ENCODE measurements around the gene CDK4. TPM values are rescaled to one million over a fixed set of nuclear protein-coding genes. Genes with fewer than 3 reads are reported as not detected.

The CDK4 gene
- polyA plus RNA-seq, 4 donors, result 218 to 258 (median 236) TPM

DNA sequence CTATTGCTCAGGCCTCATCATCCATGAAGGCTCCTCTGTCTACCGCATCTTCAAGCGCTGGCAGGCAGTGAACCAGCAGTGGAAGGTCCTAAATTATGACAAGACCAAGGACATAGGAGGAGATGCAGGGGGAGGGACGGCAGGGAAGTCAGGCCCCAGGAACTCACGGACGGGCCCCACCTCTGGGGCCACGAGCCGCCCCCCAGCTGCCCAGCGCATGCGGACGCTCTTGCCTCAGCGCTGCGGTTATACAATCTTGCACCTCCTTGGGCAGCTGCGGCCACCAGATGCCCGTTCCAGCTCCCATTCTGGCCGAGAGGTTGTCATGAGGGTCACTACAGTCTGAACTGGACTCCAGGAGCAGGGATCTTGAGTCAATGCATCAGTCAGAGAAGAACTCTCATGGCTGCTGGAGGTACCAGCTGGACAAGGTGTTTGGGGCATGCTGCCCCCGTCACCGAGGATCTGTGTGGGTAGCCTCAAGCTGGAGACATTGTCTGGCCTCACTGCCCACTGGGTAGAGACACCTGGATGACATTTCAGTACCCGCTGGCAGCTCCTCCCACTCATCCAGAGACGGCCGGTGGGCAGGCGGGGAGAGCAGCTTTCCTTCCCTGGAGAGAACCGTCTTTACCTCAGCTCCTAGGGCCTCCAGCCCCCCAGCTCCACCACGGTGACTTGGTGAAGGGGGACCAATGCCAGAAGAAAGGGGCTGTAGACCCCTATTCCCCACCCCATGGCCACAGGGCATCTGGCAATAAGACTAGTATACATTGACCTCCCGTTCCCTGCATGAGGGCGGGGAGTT lies 6.6 kb upstream of the CDK4 start:
- no peak for DNase-seq (ENCODE audit: low read depth in 4 of 4, low spot score in 3 of 4)

DNA sequence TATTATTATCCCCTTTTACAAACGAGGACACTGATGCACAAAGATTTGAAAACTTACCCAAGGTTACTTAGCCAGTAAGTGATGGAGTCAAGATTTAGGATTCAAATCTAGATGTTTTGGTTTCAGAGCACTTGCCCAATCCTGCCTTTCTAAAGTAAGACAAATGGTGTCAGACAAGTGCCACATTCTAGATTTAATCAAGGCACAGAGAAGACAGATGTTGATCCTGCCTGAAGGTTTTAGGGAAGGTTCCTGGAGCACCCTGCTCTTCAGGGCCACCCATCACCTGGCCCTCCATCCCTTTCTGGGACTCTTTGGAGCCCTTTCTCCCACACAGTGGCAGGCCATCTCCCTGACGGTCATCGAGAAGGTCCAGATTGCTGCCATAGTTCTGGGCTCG lies 5.7 kb upstream of the CDK4 start:
- DNase-seq (ENCODE audit: low read depth in 4 of 4, low spot score in 3 of 4), result no peak

DNA sequence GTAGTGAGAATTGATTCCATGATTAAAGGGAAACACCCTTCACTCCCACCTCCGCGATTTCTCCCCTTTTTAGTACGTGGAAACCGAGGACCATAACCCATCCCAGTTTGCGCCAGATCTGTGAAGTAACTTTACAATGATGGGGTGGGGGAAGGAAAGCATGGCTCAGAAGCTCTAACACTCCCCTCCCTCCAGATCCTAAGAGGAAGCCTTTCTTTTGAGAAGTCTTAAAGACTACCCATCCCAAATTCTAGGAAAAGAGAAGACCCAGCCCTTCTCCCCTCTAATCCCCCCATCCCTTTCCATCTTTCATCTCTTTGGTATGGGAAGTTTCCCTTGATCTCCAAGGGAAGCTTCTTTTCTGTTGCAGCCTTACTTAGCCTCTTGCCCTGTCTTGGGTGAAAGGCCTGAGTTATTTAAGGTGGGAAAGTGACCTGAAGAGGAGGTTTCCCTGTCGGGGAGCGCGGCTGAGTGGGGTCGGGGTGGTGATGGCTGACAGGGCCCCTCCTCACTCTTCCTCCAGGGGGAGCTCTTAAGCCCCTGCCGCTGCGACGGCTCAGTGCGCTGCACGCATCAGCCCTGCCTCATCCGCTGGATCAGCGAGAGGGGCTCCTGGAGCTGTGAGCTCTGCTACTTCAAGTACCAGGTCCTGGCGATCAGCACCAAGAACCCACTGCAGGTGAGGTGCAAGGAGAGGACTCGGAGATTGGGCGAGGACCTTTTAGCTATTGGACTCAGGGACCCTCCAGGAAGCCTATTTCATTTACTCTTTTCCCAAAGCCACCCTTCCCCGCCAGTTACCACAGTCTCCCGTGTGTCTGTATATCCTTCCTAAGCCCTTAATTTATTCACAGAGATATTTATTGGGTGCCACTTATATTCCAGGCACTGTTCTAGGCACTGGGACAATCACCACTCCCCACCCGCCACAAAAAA lies 4.6 kb upstream of the CDK4 start:
- no peak for DNase-seq (ENCODE audit: low read depth in 4 of 4, low spot score in 3 of 4)

DNA sequence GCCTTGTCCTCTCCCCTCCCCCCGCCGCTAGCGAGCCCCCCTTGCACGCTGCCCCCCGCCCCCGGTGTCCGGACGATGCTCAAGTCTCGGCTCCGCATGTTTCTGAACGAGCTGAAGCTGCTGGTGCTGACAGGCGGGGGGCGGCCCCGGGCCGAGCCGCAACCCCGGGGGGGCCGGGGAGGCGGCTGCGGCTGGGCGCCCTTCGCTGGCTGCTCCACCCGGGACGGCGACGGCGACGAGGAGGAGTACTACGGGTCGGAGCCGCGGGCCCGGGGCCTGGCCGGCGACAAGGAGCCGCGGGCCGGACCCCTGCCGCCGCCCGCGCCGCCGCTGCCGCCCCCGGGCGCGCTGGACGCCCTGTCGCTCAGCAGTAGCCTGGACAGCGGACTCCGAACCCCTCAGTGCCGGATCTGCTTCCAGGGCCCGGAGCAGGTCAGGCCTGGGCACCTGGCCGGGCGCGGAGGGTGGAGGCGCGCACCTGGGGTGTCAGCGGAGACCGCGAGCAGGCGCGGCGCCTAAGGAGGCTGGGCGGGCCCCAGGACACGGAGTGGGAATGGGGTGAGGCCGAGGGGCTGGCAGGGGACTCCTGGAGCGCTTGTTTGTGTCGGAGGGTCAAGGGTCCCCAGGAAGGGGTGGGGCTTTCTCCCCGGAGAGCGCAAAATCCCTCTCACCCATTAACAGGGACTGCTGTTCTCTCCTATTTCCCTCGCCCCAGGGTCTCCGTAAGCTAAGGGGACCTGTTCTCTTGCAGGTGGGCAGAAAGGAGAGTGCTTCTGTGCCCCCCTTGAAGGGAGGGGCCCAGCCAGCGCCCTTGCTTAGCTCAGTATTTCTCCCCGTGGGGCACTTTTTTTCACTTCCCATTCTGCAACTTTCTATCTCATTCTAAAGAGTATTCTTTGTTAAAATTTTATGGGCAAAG lies 3.6 kb upstream of the CDK4 start:
- DNase-seq (ENCODE audit: low read depth in 4 of 4, low spot score in 3 of 4), result no peak

DNA sequence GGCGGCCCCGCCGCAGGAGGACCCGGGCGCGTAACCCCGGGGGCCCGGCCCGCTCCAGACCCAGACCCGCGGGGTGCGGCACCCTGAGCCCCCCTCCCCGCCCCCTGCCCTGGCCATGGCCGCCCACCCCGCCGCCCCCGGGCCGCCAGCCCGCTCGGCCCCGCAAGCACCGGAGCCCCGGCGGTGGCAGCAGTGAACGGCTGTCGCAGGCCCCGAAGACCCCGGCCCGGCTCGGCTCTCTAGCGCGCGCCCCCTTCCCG lies 3.0 kb upstream of the CDK4 start:
- DNase-seq (ENCODE audit: low read depth in 4 of 4, low spot score in 3 of 4), result no peak

DNA sequence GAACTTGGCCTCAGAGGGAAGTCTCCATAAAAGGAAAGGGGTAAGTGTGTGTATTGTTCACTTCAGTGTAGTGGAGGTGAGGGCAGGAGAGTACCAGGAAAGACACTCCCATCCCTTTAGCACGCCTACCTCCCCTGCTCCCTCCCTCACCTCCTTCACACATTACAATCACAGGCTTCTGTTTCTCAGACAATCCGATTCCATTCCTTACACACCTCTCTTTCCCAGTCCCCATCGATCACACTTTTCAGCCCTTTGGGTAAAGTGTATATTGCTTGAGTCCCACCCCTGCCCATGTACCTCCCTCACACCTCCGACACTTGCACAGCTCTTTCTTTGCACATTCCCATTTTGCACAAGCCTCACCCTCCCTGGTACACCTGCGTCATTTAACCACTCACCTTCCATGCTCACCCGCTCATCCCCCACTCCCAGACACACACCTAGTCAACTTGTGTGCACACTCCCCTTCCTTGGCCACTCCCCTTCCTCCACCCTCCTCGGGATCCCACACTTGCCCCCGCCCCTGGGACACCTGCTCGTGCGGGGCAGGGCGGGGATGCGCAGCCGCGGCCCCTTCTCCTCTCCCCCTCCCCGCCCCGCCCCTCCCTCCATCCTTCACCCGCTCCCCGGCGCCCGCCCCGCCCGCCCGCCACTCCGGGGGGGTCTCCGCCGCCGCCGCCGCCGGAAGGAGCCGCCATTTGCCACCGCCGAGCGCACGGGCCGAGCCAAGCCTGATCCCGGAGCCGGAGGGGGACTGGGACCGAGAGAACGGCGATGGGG lies 2.5 kb upstream of the CDK4 start, which contains the start of gene MARCHF9:
Gene MARCHF9 (plus strand): TSS at position 693 of the 783 bp plus-strand sequence. CDS start 426 bp downstream, outside the sequence.
- DNase-seq (ENCODE audit: low read depth in 4 of 4, low spot score in 3 of 4), result no peak

DNA sequence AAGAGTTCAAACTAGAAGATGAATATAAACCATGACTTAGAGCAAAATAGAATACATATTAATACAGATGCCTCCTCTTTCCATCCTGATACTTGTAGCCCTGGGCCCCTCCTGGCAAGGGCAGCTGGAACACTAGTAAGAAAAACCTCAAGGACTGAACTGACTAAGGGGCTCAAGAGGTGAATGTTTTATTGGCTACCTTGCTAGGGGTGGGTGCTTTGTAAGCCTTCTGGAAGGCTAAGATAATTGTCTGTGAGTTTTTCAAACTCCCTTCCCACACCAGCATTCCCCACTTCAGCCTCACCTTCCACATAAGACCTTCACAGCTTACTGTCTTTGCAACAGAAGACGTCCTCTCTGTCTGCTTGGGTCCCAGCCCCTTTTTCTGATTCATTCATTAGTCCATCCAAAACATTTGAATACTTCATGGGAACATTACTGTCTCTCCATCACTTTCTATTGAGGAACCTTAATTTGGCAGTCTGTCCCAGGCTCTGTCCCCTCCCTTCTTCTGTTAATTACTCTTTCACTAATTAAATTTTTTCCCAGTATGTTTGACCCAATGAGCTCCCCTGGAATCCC lies 1.7 kb upstream of the CDK4 start:
- no peak for DNase-seq (ENCODE audit: low read depth in 4 of 4, low spot score in 3 of 4)

DNA sequence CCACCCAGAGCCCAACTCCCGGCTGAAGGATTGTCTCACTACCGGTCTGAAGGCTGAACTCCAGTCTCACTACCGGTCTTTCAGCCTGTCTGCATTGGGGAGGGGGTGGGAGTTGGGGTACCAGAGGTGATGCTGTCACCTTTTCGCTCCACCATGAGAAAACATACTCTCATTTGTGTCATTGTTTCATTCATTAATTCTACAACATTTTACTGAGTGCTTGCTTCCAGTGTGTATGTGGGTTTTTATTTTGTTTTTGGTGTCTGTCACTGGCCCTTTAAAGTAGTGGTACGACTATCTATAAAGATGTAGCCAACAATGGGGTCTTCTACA lies 524 bp upstream of the CDK4 start:
- no peak for DNase-seq (ENCODE audit: low read depth in 4 of 4, low spot score in 3 of 4)

DNA sequence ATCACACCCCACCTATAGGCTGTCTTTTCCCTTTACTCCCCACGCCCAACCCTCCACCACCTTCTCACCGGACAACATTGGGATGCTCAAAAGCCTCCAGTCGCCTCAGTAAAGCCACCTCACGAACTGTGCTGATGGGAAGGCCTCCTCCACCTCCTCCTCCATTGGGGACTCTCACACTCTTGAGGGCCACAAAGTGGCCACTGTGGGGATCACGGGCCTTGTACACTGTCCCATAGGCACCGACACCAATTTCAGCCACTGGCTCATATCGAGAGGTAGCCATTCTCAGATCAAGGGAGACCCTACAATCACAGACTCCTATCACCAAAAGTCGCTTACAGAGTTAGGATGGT lies 700 bp downstream of the CDK4 start:
- no peak for DNase-seq (ENCODE audit: low read depth in 4 of 4, low spot score in 3 of 4)

DNA sequence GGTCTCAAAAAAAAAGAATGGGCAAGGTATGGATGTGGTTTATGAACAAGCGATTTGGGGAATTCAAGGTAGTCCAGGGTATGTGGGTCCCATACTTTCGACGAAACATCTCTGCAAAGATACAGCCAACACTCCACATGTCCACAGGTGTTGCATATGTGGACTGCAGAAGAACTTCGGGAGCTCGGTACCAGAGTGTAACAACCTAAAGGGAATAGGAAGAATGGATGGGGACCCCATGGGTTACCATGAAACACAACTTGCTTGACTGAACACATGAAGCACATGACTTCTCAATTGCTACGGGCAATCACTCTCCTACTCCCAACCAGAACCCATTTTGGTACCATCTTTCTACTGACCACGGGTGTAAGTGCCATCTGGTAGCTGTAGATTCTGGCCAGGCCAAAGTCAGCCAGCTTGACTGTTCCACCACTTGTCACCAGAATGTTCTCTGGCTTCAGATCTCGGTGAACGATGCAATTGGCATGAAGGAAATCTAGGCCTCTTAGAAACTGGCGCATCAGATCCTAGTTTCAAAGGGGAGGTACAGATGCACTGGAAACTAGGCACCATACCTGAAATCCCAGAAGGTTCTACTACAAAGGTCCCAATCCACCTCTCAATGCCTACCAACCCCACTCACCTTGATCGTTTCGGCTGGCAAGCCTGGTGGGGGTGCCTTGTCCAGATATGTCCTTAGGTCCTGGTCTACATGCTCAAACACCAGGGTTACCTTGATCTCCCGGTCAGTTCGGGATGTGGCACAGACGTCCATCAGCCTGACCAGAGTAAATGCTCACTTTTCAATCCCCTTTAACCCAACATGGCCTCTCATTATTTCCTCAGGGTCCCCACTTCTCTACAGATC lies 1.3 kb downstream of the CDK4 start:
- DNase-seq (ENCODE audit: low read depth in 4 of 4, low spot score in 3 of 4), result no peak

DNA sequence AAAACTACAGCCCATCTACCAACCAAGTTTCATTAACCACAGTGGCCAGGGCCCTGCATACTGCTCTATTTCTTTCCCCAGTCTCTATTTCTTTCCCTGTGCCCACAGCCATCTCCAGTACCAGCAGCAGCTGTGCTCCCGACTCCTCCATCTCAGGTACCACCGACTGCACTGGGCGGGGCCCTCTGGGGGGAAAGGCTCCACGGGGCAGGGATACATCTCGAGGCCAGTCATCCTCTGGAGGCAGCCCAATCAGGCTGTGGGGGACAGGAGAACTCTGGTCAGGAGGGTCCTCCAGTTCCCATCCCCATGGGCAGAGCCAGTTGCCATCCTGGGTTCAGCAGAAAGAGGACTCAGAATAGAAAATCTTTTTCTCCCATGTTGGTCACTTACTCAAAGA lies 3.0 kb downstream of the CDK4 start:
- DNase-seq (ENCODE audit: low read depth in 4 of 4, low spot score in 3 of 4), result no peak

DNA sequence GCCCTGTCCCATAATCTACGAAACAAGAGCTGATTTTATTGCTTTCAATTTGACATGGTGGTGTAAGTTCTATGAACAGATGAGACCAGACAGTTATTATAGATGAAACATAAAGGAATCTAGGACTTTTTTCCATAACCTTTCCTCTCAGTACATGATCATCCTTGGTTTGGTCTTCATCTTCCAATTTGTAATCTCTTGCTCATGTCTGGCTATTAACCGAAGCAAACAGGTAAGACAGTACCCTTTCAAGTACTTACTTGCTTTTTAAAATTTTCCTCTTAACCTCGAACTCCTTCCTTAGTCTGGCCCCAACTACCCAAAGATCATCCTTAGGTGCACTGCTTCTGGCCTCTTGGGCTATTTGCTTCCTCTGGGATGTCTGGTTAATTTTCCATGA lies 6.1 kb downstream of the CDK4 start:
- DNase-seq (ENCODE audit: low read depth in 4 of 4, low spot score in 3 of 4), result no peak

DNA sequence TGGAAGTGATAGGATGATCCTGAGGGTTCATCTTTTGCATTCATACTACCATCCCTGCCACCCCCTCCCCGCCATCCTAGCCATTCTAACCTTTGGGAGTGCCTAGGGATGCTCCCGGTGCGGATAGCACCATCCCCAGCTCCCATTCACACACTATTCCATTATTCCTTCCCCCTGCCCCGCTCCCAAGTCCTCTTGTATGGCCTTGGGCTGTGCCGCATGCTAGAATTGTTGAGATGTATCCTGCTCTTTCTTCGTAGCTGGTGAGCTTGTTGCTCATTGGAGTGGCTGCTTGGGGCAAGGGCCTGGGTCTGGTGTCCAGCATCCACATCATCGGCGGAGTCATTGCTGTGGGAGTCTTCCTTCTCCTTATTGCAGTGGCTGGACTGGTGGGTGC lies 6.6 kb downstream of the CDK4 start:
- no peak for DNase-seq (ENCODE audit: low read depth in 4 of 4, low spot score in 3 of 4)

DNA sequence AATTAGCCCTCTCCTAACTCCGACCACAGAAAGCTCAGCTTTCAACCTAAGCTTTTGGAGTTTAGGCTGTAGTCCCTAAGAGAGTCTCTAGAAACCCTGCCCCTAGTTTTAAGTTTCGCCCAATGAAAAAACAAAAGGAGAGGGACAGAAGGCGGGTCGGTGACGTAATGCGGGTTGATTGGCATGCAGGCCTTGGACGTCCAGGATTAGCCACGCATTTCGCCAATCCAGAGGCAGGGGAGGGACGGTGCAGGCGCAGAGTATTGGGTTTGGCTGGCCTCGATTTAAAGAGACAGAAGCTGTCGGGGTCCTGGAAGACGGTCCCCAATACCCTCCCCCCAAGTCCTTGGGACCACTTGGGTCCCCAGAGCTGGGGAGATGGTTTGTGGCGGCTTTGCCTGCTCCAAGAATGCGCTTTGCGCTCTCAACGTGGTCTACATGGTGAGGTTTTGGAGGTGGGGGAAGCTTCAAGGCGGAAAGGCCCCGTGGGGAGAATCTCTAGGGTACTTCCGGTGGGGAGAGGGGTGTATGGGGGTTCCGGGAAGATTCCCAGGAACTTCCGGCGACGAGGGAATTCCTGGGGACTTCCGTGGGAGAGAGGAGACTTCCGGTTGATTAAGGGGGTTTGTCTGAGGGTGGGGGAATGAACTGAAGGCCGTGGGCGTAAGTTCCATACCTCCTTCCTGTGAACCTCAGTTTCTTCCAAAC lies 7.2 kb downstream of the CDK4 start, which contains the start of gene TSPAN31:
Gene TSPAN31 (plus strand): TSS at position 263 of the 708 bp plus-strand sequence. CDS start 116 bp downstream, at position 379.
- peak; percentile 95 to 98 (median 96) for DNase-seq (ENCODE audit: low read depth in 4 of 4, low spot score in 3 of 4)

DNA sequence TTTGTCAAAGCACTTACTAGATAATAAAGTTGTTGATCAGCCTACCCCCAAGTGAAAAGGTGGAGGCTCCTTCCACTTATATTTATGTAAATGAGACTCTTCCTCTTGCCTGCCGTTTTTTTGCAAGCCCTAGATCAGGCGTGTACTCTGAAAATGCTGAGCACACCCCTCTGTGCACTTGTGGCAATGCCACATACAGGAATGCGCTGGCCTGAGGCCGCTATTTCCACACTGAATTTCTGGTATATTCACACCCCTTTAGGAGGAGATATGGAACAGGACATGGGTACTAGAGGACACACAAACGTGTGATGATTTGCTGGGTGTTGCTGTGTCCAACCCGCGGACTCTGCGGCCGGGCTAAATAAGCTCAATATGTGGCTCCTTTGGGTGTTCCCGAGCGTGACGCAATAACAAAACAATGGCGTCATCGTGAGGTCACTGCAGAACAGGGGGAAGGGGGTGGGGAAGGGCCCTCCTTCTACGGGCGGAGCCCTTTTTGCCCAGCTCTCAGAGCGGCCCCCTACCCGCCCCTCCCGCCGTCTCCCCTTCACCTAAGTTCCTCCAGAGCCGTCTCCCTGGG lies 7.8 kb downstream of the CDK4 start:
- DNase-seq (ENCODE audit: low read depth in 4 of 4, low spot score in 3 of 4), result no peak

DNA sequence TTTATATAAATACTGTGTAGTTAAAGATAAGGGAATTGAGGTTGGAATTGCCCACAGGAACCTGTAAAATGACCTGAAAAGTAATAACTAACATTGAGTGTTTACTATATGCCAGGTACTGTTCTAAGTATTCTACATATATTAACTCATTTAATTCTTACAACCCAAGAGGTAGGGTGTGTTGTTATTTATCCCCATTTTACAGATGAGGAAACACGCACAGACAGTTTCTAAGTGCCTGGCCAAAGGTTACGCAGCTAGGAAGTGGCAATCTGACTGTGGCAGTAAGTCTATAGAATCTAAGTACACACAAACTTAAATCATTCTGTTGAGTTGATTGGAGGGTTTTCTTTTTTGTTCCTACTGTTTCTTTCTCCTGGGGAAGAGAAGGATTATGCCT lies 8.3 kb downstream of the CDK4 start:
- DNase-seq (ENCODE audit: low read depth in 4 of 4, low spot score in 3 of 4), result no peak

DNA sequence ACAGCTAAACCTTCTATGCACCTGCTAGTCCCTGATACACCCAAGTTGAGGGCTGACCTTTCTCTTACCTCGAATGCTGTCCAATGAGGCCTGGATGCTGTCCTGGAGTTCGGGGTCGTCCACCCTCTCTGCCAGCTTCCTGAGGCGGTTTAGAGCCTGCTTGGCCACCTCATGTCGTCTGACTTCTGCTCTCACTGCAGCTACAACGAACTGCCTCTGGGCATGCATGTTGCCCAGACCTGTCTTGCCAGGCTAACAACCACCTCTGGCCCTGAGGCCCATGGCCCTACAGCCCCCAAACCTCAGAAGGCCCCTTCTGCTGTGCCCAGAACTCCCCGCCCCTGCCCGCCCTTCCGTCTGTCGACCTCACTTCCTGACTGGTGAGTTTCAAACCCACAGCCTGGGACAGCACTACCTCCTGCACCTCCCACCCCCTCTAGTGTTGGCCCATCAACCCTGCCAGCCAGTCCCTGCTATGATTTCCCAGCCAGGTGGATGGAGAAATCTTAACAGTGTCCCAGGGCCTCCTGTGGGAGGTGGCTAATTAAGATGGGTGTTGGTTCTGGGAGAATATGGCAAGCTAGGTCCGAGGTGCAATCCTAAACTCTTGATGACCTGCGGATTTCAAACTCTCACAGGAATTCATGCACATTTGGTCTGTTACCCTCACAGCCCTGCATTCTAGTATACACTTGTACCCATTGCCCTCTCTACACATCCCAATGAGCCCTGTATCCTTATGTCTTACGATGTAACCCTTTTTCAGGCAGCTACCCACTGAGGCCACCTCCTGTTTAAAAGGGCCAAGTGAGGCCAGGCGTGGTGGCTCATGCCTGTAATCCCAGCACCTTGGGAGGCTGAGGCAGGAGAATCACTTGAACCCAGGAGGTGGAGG lies 10.0 kb downstream of the CDK4 start:
- DNase-seq (ENCODE audit: low read depth in 4 of 4, low spot score in 3 of 4), result no peak
